ENCODE data around the gene ENDOV.
A peak's percentile ranks its signal among the peaks of the same experiment; 100 is the strongest.

The ENDOV gene

GRCh38 chr17:80454557-80455335 is 39.8 kb downstream of the ENDOV start:
- H3K4me3 ChIP-seq (replicated peaks; ENCODE audit: low read depth, low read length): peak overlapping the region; percentile 73
- TF ChIP-seq CTCF (IDR thresholded peaks at IDR 0.05; ENCODE audit: low read length, missing control alignments): no peak
- peak; percentile 97 for DNase-seq (ENCODE audit: low read depth)

- TF ChIP-seq CTCF (IDR thresholded peaks at IDR 0.05; ENCODE audit: low read length, missing control alignments): no peak
- H3K4me3 ChIP-seq (replicated peaks; ENCODE audit: low read depth, low read length): peak overlapping the region; percentile 73
- no peak for DNase-seq (ENCODE audit: low read depth)
These were observed 40.4 kb downstream of the ENDOV start for GRCh38 chr17:80455336-80455710.

GRCh38 chr17:80455784-80456183 is 40.8 kb downstream of the ENDOV start:
- no peak overlapping the region for H3K4me3 ChIP-seq (replicated peaks; ENCODE audit: low read depth, low read length)
- no peak for DNase-seq (ENCODE audit: low read depth)
- no peak for TF ChIP-seq CTCF (IDR thresholded peaks at IDR 0.05; ENCODE audit: low read length, missing control alignments)

- no peak overlapping the region for H3K4me3 ChIP-seq (replicated peaks; ENCODE audit: low read depth, low read length)
- TF ChIP-seq CTCF (IDR thresholded peaks at IDR 0.05; ENCODE audit: low read length, missing control alignments): no peak
- DNase-seq (ENCODE audit: low read depth): peak; percentile 26
These were observed 41.7 kb downstream of the ENDOV start for GRCh38 chr17:80456465-80457235.

GRCh38 chr17:80457236-80457856 is 42.4 kb downstream of the ENDOV start:
- no peak for TF ChIP-seq CTCF (IDR thresholded peaks at IDR 0.05; ENCODE audit: low read length, missing control alignments)
- no peak overlapping the region for H3K4me3 ChIP-seq (replicated peaks; ENCODE audit: low read depth, low read length)
- no peak for DNase-seq (ENCODE audit: low read depth)

GRCh38 chr17:80458016-80458415 is 43.0 kb downstream of the ENDOV start:
- DNase-seq (ENCODE audit: low read depth): no peak
- TF ChIP-seq CTCF (IDR thresholded peaks at IDR 0.05; ENCODE audit: low read length, missing control alignments): no peak
- no peak overlapping the region for H3K4me3 ChIP-seq (replicated peaks; ENCODE audit: low read depth, low read length)

Measured in fibroblast of pulmonary artery (primary cell).